SK-N-SH (cell line): ENCODE measurements around the gene SCAMP2. TPM values are rescaled to one million over a fixed set of nuclear protein-coding genes. Genes with fewer than 3 reads are reported as not detected.

Experiments used
- CTCF ChIA-PET: fragments of 300-600, 350-600 bp; formaldehyde crosslinking; extraction: SDS; loops from one replicate; lab custom pipeline; 2021; lab: Yijun Ruan, JAX
- POLR2A ChIA-PET: fragments of 350-600 bp; sonication (Branson Sonifier 250); formaldehyde crosslinking; extraction: SDS; loops from one replicate; lab custom pipeline; 2020; ENCODE audit warnings: antibody characterized with exemption, inconsistent platforms; lab: Yijun Ruan, JAX
- DNase-seq: peaks from one replicate; pipeline ENCODE4 v3.0.0; 2012
- H2AFZ ChIP-seq: fragments of 200-600 bp; sonication (generic); 2 replicates; pipeline ENCODE4 v1.8.1; 2016; ENCODE audit warnings: antibody characterized with exemption, mild to moderate bottlenecking, low read depth
- H3F3A ChIP-seq: fragments of 200-600 bp; sonication (generic); replicated peaks from 2 replicates; pipeline ENCODE3; 2016; ENCODE audit warnings: antibody characterized with exemption, mild to moderate bottlenecking; ENCODE audit not compliant: insufficient read depth
- H3K27ac ChIP-seq, 2 experiments: fragments of 200-500 bp in 1 of 2; fragments of 200-600 bp in 1 of 2; sonication (Bioruptor generic) in 1 of 2; sonication (generic), shearing (Covaris generic) in 1 of 2; 2 replicates each; pipeline versions ENCODE4 v1.5.1 to v1.6.1; 2014 to 2016; ENCODE audit warnings: low read depth in 2 of 2, inconsistent platforms in 1 of 2, low read length in 1 of 2, mild to moderate bottlenecking in 1 of 2, mixed read lengths in 1 of 2
- H3K27me3 ChIP-seq: fragments of 200-600 bp; sonication (generic), shearing (Covaris generic); 2 replicates; pipeline ENCODE4 v1.6.1; 2016; ENCODE audit warnings: mixed run types; ENCODE audit not compliant: insufficient read depth
- H3K36me3 ChIP-seq, 2 experiments: fragments of 200-500 bp in 1 of 2; fragments of 200-600 bp in 1 of 2; sonication (Bioruptor generic) in 1 of 2; sonication (generic) in 1 of 2; replicated peaks in 1 of 2; 2 replicates each; pipeline versions ENCODE3 to v1.5.1; 2014 to 2016; ENCODE audit warnings: low read length in 1 of 2, mild to moderate bottlenecking in 1 of 2; ENCODE audit not compliant: insufficient read depth in 2 of 2, control insufficient read depth in 1 of 2
- H3K4me1 ChIP-seq, 2 experiments: fragments of 200-500 bp in 1 of 2; fragments of 200-600 bp in 1 of 2; sonication (Bioruptor generic) in 1 of 2; sonication (generic), shearing (Covaris generic) in 1 of 2; 2 replicates each; pipeline versions ENCODE4 v1.5.1 to v1.6.1; 2014 to 2016; ENCODE audit warnings: low read depth in 1 of 2, low read length in 1 of 2, mixed run types in 1 of 2; ENCODE audit not compliant: insufficient read depth in 2 of 2, control insufficient read depth in 1 of 2
- H3K4me2 ChIP-seq: fragments of 200-600 bp; sonication (generic), shearing (Covaris generic); 2 replicates; pipeline ENCODE4 v1.6.1; 2017; ENCODE audit warnings: mixed run types
- H3K4me3 ChIP-seq, 2 experiments: fragments of 200-500 bp in 1 of 2; fragments of 200-600 bp in 1 of 2; sonication (Bioruptor generic) in 1 of 2; sonication (generic), shearing (Covaris generic) in 1 of 2; 2 replicates each; pipeline versions ENCODE4 v1.5.1 to v1.8.1; 2014 to 2016; ENCODE audit warnings: low read depth in 2 of 2, inconsistent platforms in 1 of 2, low read length in 1 of 2, mild to moderate bottlenecking in 1 of 2, mixed read lengths in 1 of 2, moderate library complexity in 1 of 2
- H3K79me2 ChIP-seq: fragments of 200-600 bp; sonication (generic); 2 replicates; pipeline ENCODE4 v1.8.1; 2017; ENCODE audit warnings: mild to moderate bottlenecking; ENCODE audit not compliant: insufficient read depth
- H3K9ac ChIP-seq: fragments of 200-600 bp; sonication (generic); 2 replicates; pipeline ENCODE4 v1.6.1; 2017; ENCODE audit warnings: mixed run types
- H3K9me2 ChIP-seq: fragments of 200-600 bp; sonication (generic); 2 replicates; pipeline ENCODE4 v1.6.1; 2017; ENCODE audit warnings: mixed run types
- H3K9me3 ChIP-seq: fragments of 200-600 bp; sonication (generic); 2 replicates; pipeline ENCODE4 v1.6.1; 2017; ENCODE audit warnings: mixed run types, mild to moderate bottlenecking, moderate library complexity
- H4K20me1 ChIP-seq: fragments of 200-600 bp; sonication (generic); 2 replicates; pipeline ENCODE4 v1.6.1; 2017; ENCODE audit warnings: mild to moderate bottlenecking, mixed run types; ENCODE audit not compliant: insufficient read depth
- CHD2 ChIP-seq: fragments of 150-350 bp; IDR thresholded peaks from 2 replicates; pipeline ENCODE4 v1.6.1; 2018; ENCODE audit warnings: low read length; ENCODE audit not compliant: partially characterized antibody
- NRF1 ChIP-seq: IDR thresholded peaks from 2 replicates; pipeline ENCODE4 v1.6.1; 2012; ENCODE audit warnings: low read depth, mild to moderate bottlenecking, low read length
- SIN3A ChIP-seq: IDR thresholded peaks from 2 replicates; pipeline ENCODE4 v1.6.1; 2012; ENCODE audit warnings: low read depth, mild to moderate bottlenecking, low read length, moderate library complexity, borderline replicate concordance
- WGBS: methylation state at CpG from one replicate; pipeline ENCODE4 v1.1.6; 2017; ENCODE audit warnings: low lambda C conversion rate; 5-methylcytosine and 5-hydroxymethylcytosine counted together
- polyA plus RNA-seq, 3 experiments: library from polyadenylated mRNA; depleted of rRNA; stranded (reverse); fragments of >200 nt; gene quantifications; 2 replicates each; pipeline ENCODE4 v1.2.3, GENCODE V29; 2012
- small RNA-seq, 7 experiments: library from RNA; depleted of rRNA; stranded (forward); fragments of <200 nt; gene quantifications; one replicate each; pipeline ENCODE3, GENCODE V24; 2012

Gene SCAMP2
- polyA plus RNA-seq, 1 of the 3 experiments (the other 2 are of a cell fraction): 88.1 TPM

DNA sequence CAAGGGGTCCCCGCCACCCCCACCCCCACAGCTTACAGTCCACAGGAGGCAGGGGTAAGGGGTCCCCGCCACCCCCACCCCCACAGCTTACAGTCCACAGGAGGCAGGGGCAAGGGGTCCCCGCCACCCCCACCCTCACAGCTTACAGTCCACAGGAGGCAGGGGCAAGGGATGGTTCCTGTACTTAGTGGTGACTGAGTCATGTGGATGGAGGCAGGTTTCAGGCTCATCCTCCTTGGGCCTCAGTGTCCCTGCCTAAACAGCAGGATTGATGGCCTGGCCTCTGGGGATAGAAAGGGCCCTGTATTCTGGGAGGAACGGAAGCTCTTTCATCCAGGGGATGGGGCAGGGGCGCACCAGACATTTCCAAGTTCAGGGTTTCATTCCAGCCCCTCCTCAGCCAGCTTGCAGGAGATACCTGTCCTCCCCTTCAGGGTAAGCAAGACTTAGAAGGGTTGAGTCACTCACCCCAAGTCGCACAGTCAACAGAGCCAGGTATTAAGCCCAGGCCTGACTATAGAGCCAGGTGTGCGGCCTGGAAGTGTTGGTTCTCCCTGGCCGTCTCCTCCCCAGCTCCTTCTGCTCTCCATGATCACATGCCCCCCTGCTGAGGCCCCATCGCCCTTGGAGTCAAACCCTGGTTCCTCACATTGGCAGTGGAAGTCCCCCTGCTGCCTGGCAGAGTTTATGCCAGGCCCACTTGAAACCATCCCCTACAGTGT is 78.8 kb downstream of the SCAMP2 start:
- ChIA-PET CTCF (interaction anchor here (1.0 to 4.6 kb wide), 8 partner anchors 8 to 162 kb away, joined by 3 to 50 read pairs (median 4); partner anchors contain the start of genes CSK and ULK3), POLR2A (interaction anchor here (1.2 kb wide), 1 partner anchor 104 kb away, joined by 3 read pairs; no protein-coding TSS in a partner anchor)
- H3K9ac ChIP-seq: no peak overlapping the region
- no peaks in the 10 kb centered on the region for H3K9me2 ChIP-seq
- peaks cover 0 to 12% of the 10 kb centered on the region in 2 experiments for H3K36me3 ChIP-seq
- no peaks in the 10 kb centered on the region for H3K27me3 ChIP-seq
- H3K4me3 ChIP-seq: no peak overlapping the region
- H2AFZ ChIP-seq: no peak overlapping the region
- TF ChIP-seq CHD2: no peak
- no peak for TF ChIP-seq NRF1
- no peak for TF ChIP-seq SIN3A
- peaks cover 14% of the 10 kb centered on the region for H3F3A ChIP-seq
- DNase-seq: no peak
- H4K20me1 ChIP-seq: peaks cover 83% of the 10 kb centered on the region
- WGBS: 100% methylated on average over 2 of the region's 9 CpGs
- no peaks in the 10 kb centered on the region for H3K9me3 ChIP-seq
- H3K4me2 ChIP-seq: no peak overlapping the region
- H3K4me1 ChIP-seq: peaks cover 13 to 33% of the 10 kb centered on the region in 2 experiments
- H3K79me2 ChIP-seq: peaks cover 76% of the 10 kb centered on the region
- H3K27ac ChIP-seq: no peak overlapping the region

Small RNA genes within 50 kb of the gene (small RNA-seq; reads per million reads assigned to genes)
- 0 reads per million in 7 experiments for gene CPLX3
- 0 to 7.8 (median 0.98) reads per million in 7 experiments for gene MIR6882

Other genes starting within 250 kb of the SCAMP2 start
- 34.9 and 44.5 TPM in 2 replicates for gene EDC3, start 177.3 kb downstream of the SCAMP2 start, polyA plus RNA-seq (2012; rRNA removed)
- gene CYP1A1, start 147.8 kb downstream of the SCAMP2 start, polyA plus RNA-seq (2012; rRNA removed): 0.07 and 0.15 TPM in 2 replicates
- gene CYP1A2, start 124.5 kb downstream of the SCAMP2 start, polyA plus RNA-seq (2012; rRNA removed): not detected in 2 replicates
- 34.7 and 53.1 TPM in 2 replicates for gene CSK, start 91.3 kb downstream of the SCAMP2 start, polyA plus RNA-seq (2012; rRNA removed)
- 0.02 TPM in 1 of 2 replicates, not detected in the other for gene LMAN1L, start 60.5 kb downstream of the SCAMP2 start, polyA plus RNA-seq (2012; rRNA removed)
- gene CPLX3, start 46.7 kb downstream of the SCAMP2 start, polyA plus RNA-seq (2012; rRNA removed): not detected in 2 replicates
- 41.3 and 55.3 TPM in 2 replicates for gene ULK3, start 30.2 kb downstream of the SCAMP2 start, polyA plus RNA-seq (2012; rRNA removed)
- gene MPI, start 16.7 kb upstream of the SCAMP2 start, polyA plus RNA-seq (2012; rRNA removed): 58.2 and 63.5 TPM in 2 replicates
- 53.0 and 90.2 TPM in 2 replicates for gene FAM219B, start 33.5 kb upstream of the SCAMP2 start, polyA plus RNA-seq (2012; rRNA removed)
- gene COX5A, start 64.7 kb upstream of the SCAMP2 start, polyA plus RNA-seq (2012; rRNA removed): 112 and 158 TPM in 2 replicates
- gene RPP25, start 83.4 kb upstream of the SCAMP2 start, polyA plus RNA-seq (2012; rRNA removed): 1.7 TPM in 2 replicates
- gene SCAMP5, start 122.2 kb upstream of the SCAMP2 start, polyA plus RNA-seq (2012; rRNA removed): 27.9 and 32.7 TPM in 2 replicates
- gene PPCDC, start 150.2 kb upstream of the SCAMP2 start, polyA plus RNA-seq (2012; rRNA removed): 19.8 and 20.7 TPM in 2 replicates